ENCODE results near the gene RASL10A.
A peak's percentile ranks its signal among the peaks of the same experiment; 100 is the strongest.

Gene RASL10A

DNA sequence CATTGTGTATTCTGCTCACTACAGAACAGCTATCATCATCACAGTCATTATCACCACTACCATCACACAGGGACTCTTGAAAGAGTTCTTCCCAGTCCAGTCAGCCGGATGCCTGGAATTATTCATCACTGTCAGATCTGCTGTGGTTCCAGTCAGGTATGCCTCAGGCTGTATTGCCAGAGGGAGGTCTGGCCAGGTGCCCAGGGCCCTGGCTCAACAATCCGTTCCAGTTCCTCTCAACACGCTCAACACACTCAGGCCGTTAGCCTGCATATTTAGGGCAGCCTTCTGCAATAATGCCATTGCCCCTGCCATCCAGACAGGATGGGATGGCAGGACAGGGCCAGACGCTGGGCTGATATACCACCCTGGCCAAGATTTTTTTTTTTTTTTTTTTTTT lies 28.6 kb upstream of the RASL10A start:
- H3K4me1 Mint-ChIP-seq: peaks cover 21% of the 10 kb centered on the region
- no peaks in the 10 kb centered on the region for H3K9me3 Mint-ChIP-seq
- no peaks in the 10 kb centered on the region for H3K27me3 Mint-ChIP-seq (ENCODE audit: low read depth)
- peaks cover 43% of the 10 kb centered on the region for H3K36me3 Mint-ChIP-seq (ENCODE audit: low read depth)
- H3K27ac Mint-ChIP-seq: peak overlapping the region in 1 of 3 experiments; percentile 62
- TF ChIP-seq, protein P1, sequence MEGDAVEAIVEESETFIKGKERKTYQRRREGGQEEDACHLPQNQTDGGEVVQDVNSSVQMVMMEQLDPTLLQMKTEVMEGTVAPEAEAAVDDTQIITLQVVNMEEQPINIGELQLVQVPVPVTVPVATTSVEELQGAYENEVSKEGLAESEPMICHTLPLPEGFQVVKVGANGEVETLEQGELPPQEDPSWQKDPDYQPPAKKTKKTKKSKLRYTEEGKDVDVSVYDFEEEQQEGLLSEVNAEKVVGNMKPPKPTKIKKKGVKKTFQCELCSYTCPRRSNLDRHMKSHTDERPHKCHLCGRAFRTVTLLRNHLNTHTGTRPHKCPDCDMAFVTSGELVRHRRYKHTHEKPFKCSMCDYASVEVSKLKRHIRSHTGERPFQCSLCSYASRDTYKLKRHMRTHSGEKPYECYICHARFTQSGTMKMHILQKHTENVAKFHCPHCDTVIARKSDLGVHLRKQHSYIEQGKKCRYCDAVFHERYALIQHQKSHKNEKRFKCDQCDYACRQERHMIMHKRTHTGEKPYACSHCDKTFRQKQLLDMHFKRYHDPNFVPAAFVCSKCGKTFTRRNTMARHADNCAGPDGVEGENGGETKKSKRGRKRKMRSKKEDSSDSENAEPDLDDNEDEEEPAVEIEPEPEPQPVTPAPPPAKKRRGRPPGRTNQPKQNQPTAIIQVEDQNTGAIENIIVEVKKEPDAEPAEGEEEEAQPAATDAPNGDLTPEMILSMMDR (IDR thresholded peaks at IDR 0.05; ENCODE audit: unreplicated experiment in 3 of 3): no peak
- H3K4me3 Mint-ChIP-seq: no peak overlapping the region

DNA sequence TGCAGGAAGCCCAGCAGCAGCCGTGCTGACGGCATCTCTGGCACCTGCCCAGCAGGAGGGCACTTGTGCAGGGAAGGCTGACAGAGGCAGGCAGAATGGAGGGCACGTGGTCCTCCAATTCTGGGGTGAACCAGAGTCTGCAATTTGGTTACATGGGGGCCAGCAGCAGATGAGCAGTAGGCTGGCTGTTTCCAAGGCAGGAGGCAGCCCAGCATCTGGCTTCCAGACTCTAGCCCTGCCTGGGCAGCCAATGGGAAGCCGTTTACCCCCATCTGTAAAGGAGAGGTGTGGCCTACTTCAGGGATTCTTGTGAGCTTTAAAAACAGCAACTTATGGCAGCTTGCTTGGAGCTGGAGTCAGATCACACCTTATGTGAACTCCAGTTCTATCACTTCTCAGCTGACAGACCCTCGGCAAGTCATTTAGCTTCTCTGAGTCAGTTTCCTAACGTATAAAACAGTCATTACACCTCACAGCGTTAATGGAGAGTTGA lies 27.9 kb upstream of the RASL10A start:
- peaks cover 43% of the 10 kb centered on the region for H3K36me3 Mint-ChIP-seq (ENCODE audit: low read depth)
- H3K4me1 Mint-ChIP-seq: peaks cover 21% of the 10 kb centered on the region
- TF ChIP-seq, protein P1 (IDR thresholded peaks at IDR 0.05; ENCODE audit: unreplicated experiment in 3 of 3): no peak
- H3K27ac Mint-ChIP-seq: no peak overlapping the region
- H3K9me3 Mint-ChIP-seq: no peaks in the 10 kb centered on the region
- no peaks in the 10 kb centered on the region for H3K27me3 Mint-ChIP-seq (ENCODE audit: low read depth)
- no peak overlapping the region for H3K4me3 Mint-ChIP-seq

DNA sequence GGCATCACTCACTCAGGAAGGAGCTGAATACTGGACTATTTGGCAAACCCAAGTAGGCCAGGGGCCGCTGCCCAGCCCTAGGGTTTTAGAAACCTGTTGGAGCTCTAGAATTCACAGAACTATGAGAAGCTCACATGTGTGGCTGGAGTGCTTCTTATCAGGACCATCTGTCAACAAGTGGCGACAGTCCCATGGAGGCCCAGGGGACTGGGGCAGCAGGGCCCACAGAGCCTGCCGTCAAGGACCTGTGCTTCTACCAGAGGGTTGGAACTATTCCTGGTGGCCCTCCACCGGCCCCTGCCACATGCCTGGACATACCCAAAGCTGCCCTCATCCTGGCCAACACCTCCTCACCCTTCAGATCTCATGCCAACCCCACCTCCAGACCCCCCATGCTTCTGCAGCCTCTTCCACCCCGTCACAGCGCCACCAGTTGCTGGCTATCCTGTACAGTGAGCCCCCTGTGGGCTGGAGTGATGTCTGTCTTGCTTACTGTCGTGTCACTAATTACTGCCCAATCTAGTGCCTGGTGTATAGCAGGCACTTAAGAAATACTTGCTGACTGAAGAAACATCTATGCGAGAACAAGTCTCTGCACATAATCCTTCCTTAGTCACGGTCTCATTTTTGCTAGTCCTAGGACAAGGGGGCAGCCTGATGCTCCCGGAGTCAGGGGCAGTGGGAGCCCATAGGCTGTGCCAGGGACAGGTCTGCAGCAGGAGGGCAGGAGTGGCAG lies 27.2 kb upstream of the RASL10A start:
- TF ChIP-seq, protein P1 (IDR thresholded peaks at IDR 0.05; ENCODE audit: unreplicated experiment in 3 of 3): no peak
- H3K27me3 Mint-ChIP-seq (ENCODE audit: low read depth): no peaks in the 10 kb centered on the region

DNA sequence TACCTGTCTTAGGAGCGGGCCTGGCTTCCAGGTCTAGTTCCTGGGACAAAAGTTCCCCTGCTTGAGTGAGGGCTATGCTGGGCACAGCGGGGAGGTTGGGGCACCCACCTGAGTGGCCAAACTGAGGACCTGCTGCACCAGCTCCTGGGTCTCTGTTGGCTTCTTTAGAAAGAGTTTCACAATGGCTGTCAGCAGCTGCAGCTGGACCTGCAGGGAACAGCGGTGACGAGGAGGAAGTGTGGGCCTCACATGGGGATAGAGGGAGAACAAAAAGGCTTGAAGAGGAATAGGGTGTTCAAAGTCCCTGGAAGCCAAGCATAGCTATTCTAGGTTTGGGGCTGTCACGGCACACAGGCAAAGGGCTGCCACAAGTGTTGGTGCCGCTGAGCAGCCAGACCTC lies 26.7 kb upstream of the RASL10A start:
- TF ChIP-seq, protein P1 (IDR thresholded peaks at IDR 0.05; ENCODE audit: unreplicated experiment in 3 of 3): no peak
- H3K27me3 Mint-ChIP-seq (ENCODE audit: low read depth): no peaks in the 10 kb centered on the region
- H3K27ac Mint-ChIP-seq: no peak overlapping the region
- H3K4me3 Mint-ChIP-seq: no peak overlapping the region
- H3K9me3 Mint-ChIP-seq: no peaks in the 10 kb centered on the region
- peaks cover 37% of the 10 kb centered on the region for H3K36me3 Mint-ChIP-seq (ENCODE audit: low read depth)
- H3K4me1 Mint-ChIP-seq: peaks cover 20% of the 10 kb centered on the region

More for the DNA sequence above, 27.2 kb upstream of the RASL10A start:
- peaks cover 43% of the 10 kb centered on the region for H3K36me3 Mint-ChIP-seq (ENCODE audit: low read depth)
- no peaks in the 10 kb centered on the region for H3K9me3 Mint-ChIP-seq
- H3K4me1 Mint-ChIP-seq: peaks cover 21% of the 10 kb centered on the region
- H3K27ac Mint-ChIP-seq: no peak overlapping the region
- H3K4me3 Mint-ChIP-seq: no peak overlapping the region

DNA sequence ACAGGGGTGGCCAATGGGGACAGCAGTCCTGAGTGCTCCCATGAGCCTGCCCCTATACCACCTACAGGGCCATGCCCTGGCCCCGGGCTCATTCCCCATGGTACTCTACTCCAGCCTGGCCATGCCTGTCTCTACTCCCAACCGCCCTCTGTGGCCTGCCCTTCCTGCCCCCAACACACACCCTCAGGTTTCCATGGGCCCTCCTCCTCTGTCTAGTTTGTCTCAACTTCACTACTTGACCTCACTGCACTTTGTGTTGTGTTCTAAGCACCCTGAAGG lies 26.3 kb upstream of the RASL10A start:
- H3K36me3 Mint-ChIP-seq (ENCODE audit: low read depth): peaks cover 38% of the 10 kb centered on the region
- no peaks in the 10 kb centered on the region for H3K9me3 Mint-ChIP-seq
- H3K4me1 Mint-ChIP-seq: peaks cover 16% of the 10 kb centered on the region
- H3K27me3 Mint-ChIP-seq (ENCODE audit: low read depth): no peaks in the 10 kb centered on the region
- no peak overlapping the region for H3K27ac Mint-ChIP-seq
- TF ChIP-seq, protein P1 (IDR thresholded peaks at IDR 0.05; ENCODE audit: unreplicated experiment in 3 of 3): no peak
- no peak overlapping the region for H3K4me3 Mint-ChIP-seq

Measured in nephron (organoid).